ENCODE results near the gene PEX14. TPM values are rescaled to one million over a fixed set of nuclear protein-coding genes. Genes with fewer than 3 reads are reported as not detected.

PEX14 gene
- total and polyA plus RNA-seq, 9 donors, result 11.7 to 16.8 (median 15.1) TPM

GRCh38 chr1:10586125-10586524 lies 111.4 kb downstream of the PEX14 start:
- H3K36me3 ChIP-seq (ENCODE audit: control insufficient read depth, insufficient read depth, low read length), result no peaks in the 10 kb centered on the region
- H3K27ac ChIP-seq (ENCODE audit: low read length), result no peak overlapping the region
- H3K4me3 ChIP-seq (ENCODE audit: low read length), result no peak overlapping the region
- DNase-seq, result no peak
- H3K27me3 ChIP-seq (ENCODE audit: control insufficient read depth, insufficient read depth, low read length), result no peaks in the 10 kb centered on the region
- no peaks in the 10 kb centered on the region for H3K4me1 ChIP-seq (ENCODE audit: control insufficient read depth, insufficient read depth, low read length)
- H3K9me3 ChIP-seq (replicated peaks; ENCODE audit: control insufficient read depth, low read depth, low read length), result peaks cover 5% of the 10 kb centered on the region
- 93% methylated on average over 2 of the region's 5 CpGs for WGBS (ENCODE audit: insufficient coverage)

GRCh38 chr1:10588640-10589039 lies 113.9 kb downstream of the PEX14 start:
- Histone ChIP-seq H3K9me3 (replicated peaks; ENCODE audit: control insufficient read depth, low read depth, low read length) (peaks cover 5% of the 10 kb centered on the region), H3K27me3 (ENCODE audit: control insufficient read depth, insufficient read depth, low read length) (no peaks in the 10 kb centered on the region)
- WGBS (ENCODE audit: insufficient coverage), result 71% methylated on average over 2 of the region's 5 CpGs

GRCh38 chr1:10589074-10589473 lies 114.3 kb downstream of the PEX14 start:
- Histone ChIP-seq H3K36me3 (ENCODE audit: control insufficient read depth, insufficient read depth, low read length) (no peaks in the 10 kb centered on the region), H3K27me3 (ENCODE audit: control insufficient read depth, insufficient read depth, low read length) (no peaks in the 10 kb centered on the region), H3K4me3 (ENCODE audit: low read length) (no peak overlapping the region), H3K9me3 (replicated peaks; ENCODE audit: control insufficient read depth, low read depth, low read length) (peaks cover 5% of the 10 kb centered on the region), H3K4me1 (ENCODE audit: control insufficient read depth, insufficient read depth, low read length) (no peaks in the 10 kb centered on the region), H3K27ac (ENCODE audit: low read length) (no peak overlapping the region)
- 89% methylated on average over 2 of the region's 5 CpGs for WGBS (ENCODE audit: insufficient coverage)
- DNase-seq, result no peak

More at GRCh38 chr1:10588640-10589039, 113.9 kb downstream of the PEX14 start:
- Histone ChIP-seq H3K4me3 (ENCODE audit: low read length) (no peak overlapping the region), H3K27ac (ENCODE audit: low read length) (no peak overlapping the region), H3K36me3 (ENCODE audit: control insufficient read depth, insufficient read depth, low read length) (no peaks in the 10 kb centered on the region), H3K4me1 (ENCODE audit: control insufficient read depth, insufficient read depth, low read length) (no peaks in the 10 kb centered on the region)
- no peak for DNase-seq

- Histone ChIP-seq H3K4me3 (ENCODE audit: low read length) (no peak overlapping the region), H3K27me3 (ENCODE audit: control insufficient read depth, insufficient read depth, low read length) (no peaks in the 10 kb centered on the region), H3K9me3 (replicated peaks; ENCODE audit: control insufficient read depth, low read depth, low read length) (no peaks in the 10 kb centered on the region), H3K4me1 (ENCODE audit: control insufficient read depth, insufficient read depth, low read length) (no peaks in the 10 kb centered on the region), H3K27ac (ENCODE audit: low read length) (no peak overlapping the region), H3K36me3 (ENCODE audit: control insufficient read depth, insufficient read depth, low read length) (no peaks in the 10 kb centered on the region)
- DNase-seq, result no peak
- WGBS (ENCODE audit: insufficient coverage), result no CpG with 5 or more reads among the region's 4 CpGs
These were observed 116.3 kb downstream of the PEX14 start for GRCh38 chr1:10591010-10591409.

- H3K36me3 ChIP-seq (ENCODE audit: control insufficient read depth, insufficient read depth, low read length), result no peaks in the 10 kb centered on the region
- DNase-seq, result no peak
- H3K9me3 ChIP-seq (replicated peaks; ENCODE audit: control insufficient read depth, low read depth, low read length), result no peaks in the 10 kb centered on the region
- no peak overlapping the region for H3K27ac ChIP-seq (ENCODE audit: low read length)
- H3K27me3 ChIP-seq (ENCODE audit: control insufficient read depth, insufficient read depth, low read length), result no peaks in the 10 kb centered on the region
- WGBS (ENCODE audit: insufficient coverage), result 61% methylated on average over 2 of the region's 5 CpGs
- H3K4me3 ChIP-seq (ENCODE audit: low read length), result no peak overlapping the region
- peaks cover 7% of the 10 kb centered on the region for H3K4me1 ChIP-seq (ENCODE audit: control insufficient read depth, insufficient read depth, low read length)
These were observed 117.6 kb downstream of the PEX14 start for GRCh38 chr1:10592373-10592772.

- H3K27me3 ChIP-seq (ENCODE audit: control insufficient read depth, insufficient read depth, low read length), result no peaks in the 10 kb centered on the region
- WGBS (ENCODE audit: insufficient coverage), result 82% methylated on average over 3 of the region's 11 CpGs
- no peak overlapping the region for H3K27ac ChIP-seq (ENCODE audit: low read length)
- no peaks in the 10 kb centered on the region for H3K9me3 ChIP-seq (replicated peaks; ENCODE audit: control insufficient read depth, low read depth, low read length)
- no peak overlapping the region for H3K4me3 ChIP-seq (ENCODE audit: low read length)
- DNase-seq, result no peak
- no peaks in the 10 kb centered on the region for H3K36me3 ChIP-seq (ENCODE audit: control insufficient read depth, insufficient read depth, low read length)
- peaks cover 17% of the 10 kb centered on the region for H3K4me1 ChIP-seq (ENCODE audit: control insufficient read depth, insufficient read depth, low read length)
These were observed 119.0 kb downstream of the PEX14 start for GRCh38 chr1:10593750-10594149.

- DNase-seq, result no peak
- Histone ChIP-seq H3K27me3 (ENCODE audit: control insufficient read depth, insufficient read depth, low read length) (no peaks in the 10 kb centered on the region), H3K27ac (ENCODE audit: low read length) (no peak overlapping the region), H3K36me3 (ENCODE audit: control insufficient read depth, insufficient read depth, low read length) (no peaks in the 10 kb centered on the region), H3K4me1 (ENCODE audit: control insufficient read depth, insufficient read depth, low read length) (peaks cover 25% of the 10 kb centered on the region), H3K9me3 (replicated peaks; ENCODE audit: control insufficient read depth, low read depth, low read length) (no peaks in the 10 kb centered on the region), H3K4me3 (ENCODE audit: low read length) (no peak overlapping the region)
- 74% methylated on average over 8 of the region's 9 CpGs for WGBS (ENCODE audit: insufficient coverage)
These were observed 120.0 kb downstream of the PEX14 start for GRCh38 chr1:10594595-10595223.

- 38% methylated on average over 5 of the region's 6 CpGs for WGBS (ENCODE audit: insufficient coverage)
- DNase-seq, result no peak
- Histone ChIP-seq H3K4me3 (ENCODE audit: low read length) (no peak overlapping the region), H3K4me1 (ENCODE audit: control insufficient read depth, insufficient read depth, low read length) (peaks cover 31% of the 10 kb centered on the region), H3K27me3 (ENCODE audit: control insufficient read depth, insufficient read depth, low read length) (no peaks in the 10 kb centered on the region), H3K36me3 (ENCODE audit: control insufficient read depth, insufficient read depth, low read length) (no peaks in the 10 kb centered on the region), H3K9me3 (replicated peaks; ENCODE audit: control insufficient read depth, low read depth, low read length) (no peaks in the 10 kb centered on the region), H3K27ac (ENCODE audit: low read length) (no peak overlapping the region)
These were observed 122.0 kb downstream of the PEX14 start for GRCh38 chr1:10596780-10597179.

GRCh38 chr1:10597492-10598388 lies 123.0 kb downstream of the PEX14 start:
- Histone ChIP-seq H3K9me3 (replicated peaks; ENCODE audit: control insufficient read depth, low read depth, low read length) (no peaks in the 10 kb centered on the region), H3K36me3 (ENCODE audit: control insufficient read depth, insufficient read depth, low read length) (no peaks in the 10 kb centered on the region), H3K4me1 (ENCODE audit: control insufficient read depth, insufficient read depth, low read length) (peaks cover 35% of the 10 kb centered on the region), H3K4me3 (ENCODE audit: low read length) (no peak overlapping the region), H3K27me3 (ENCODE audit: control insufficient read depth, insufficient read depth, low read length) (no peaks in the 10 kb centered on the region), H3K27ac (ENCODE audit: low read length) (peak overlapping the region; percentile 16)
- DNase-seq, result no peak
- 60% methylated on average over 12 of the region's 13 CpGs for WGBS (ENCODE audit: insufficient coverage)

- Histone ChIP-seq H3K27me3 (ENCODE audit: control insufficient read depth, insufficient read depth, low read length) (no peaks in the 10 kb centered on the region), H3K4me1 (ENCODE audit: control insufficient read depth, insufficient read depth, low read length) (peaks cover 37% of the 10 kb centered on the region), H3K27ac (ENCODE audit: low read length) (peak overlapping the region; percentile 16), H3K36me3 (ENCODE audit: control insufficient read depth, insufficient read depth, low read length) (no peaks in the 10 kb centered on the region), H3K4me3 (ENCODE audit: low read length) (no peak overlapping the region), H3K9me3 (replicated peaks; ENCODE audit: control insufficient read depth, low read depth, low read length) (no peaks in the 10 kb centered on the region)
- 20% methylated on average over 1 of the region's 6 CpGs for WGBS (ENCODE audit: insufficient coverage)
- DNase-seq, result peak; percentile 74
These were observed 123.6 kb downstream of the PEX14 start for GRCh38 chr1:10598389-10598702.
